Kidney tubule cell (primary cell): Measurements from ENCODE around the gene FHOD3.

Experiments
- DNase-seq: peaks from one replicate; pipeline ENCODE4 v3.0.0-alpha.2; 2018; ENCODE audit warnings: low spot score

Gene FHOD3

GRCh38 chr18:36481201-36481657, 183.7 kb downstream of the FHOD3 start:
- no peak for DNase-seq

GRCh38 chr18:36481935-36482334, 184.4 kb downstream of the FHOD3 start:
- DNase-seq = no peak

- no peak for DNase-seq
These were observed 187.1 kb downstream of the FHOD3 start for GRCh38 chr18:36484591-36484990.

- DNase-seq = peak; percentile 72
These were observed 188.3 kb downstream of the FHOD3 start for GRCh38 chr18:36485772-36486171.

GRCh38 chr18:36488131-36488530, 190.6 kb downstream of the FHOD3 start:
- no peak for DNase-seq

- no peak for DNase-seq
These were observed 193.4 kb downstream of the FHOD3 start for GRCh38 chr18:36490897-36491296.

GRCh38 chr18:36492604-36493329, 195.3 kb downstream of the FHOD3 start:
- peak; percentile 6 for DNase-seq

GRCh38 chr18:36493349-36494159, 196.0 kb downstream of the FHOD3 start:
- DNase-seq = peak; percentile 71

- no peak for DNase-seq
These were observed 196.6 kb downstream of the FHOD3 start for GRCh38 chr18:36494160-36494437.

- DNase-seq = peak; percentile 13
These were observed 198.5 kb downstream of the FHOD3 start for GRCh38 chr18:36496022-36496421.

GRCh38 chr18:36499938-36500337, 202.4 kb downstream of the FHOD3 start:
- peak; percentile 32 for DNase-seq

- DNase-seq = no peak
These were observed 203.6 kb downstream of the FHOD3 start for GRCh38 chr18:36501100-36501499.

- DNase-seq = no peak
These were observed 206.0 kb downstream of the FHOD3 start for GRCh38 chr18:36503477-36503876.

- DNase-seq = peak; percentile 9
These were observed 207.4 kb downstream of the FHOD3 start for GRCh38 chr18:36504928-36505327.

GRCh38 chr18:36505665-36506064, 208.2 kb downstream of the FHOD3 start:
- no peak for DNase-seq

- DNase-seq = no peak
These were observed 212.2 kb downstream of the FHOD3 start for GRCh38 chr18:36509646-36510197.

GRCh38 chr18:36511791-36512352, 214.4 kb downstream of the FHOD3 start:
- no peak for DNase-seq

GRCh38 chr18:36513556-36513955, 216.0 kb downstream of the FHOD3 start:
- DNase-seq = no peak

GRCh38 chr18:36514778-36515177, 217.3 kb downstream of the FHOD3 start:
- DNase-seq = no peak

GRCh38 chr18:36516258-36516657, 218.7 kb downstream of the FHOD3 start:
- no peak for DNase-seq

GRCh38 chr18:36516726-36517125, 219.2 kb downstream of the FHOD3 start:
- DNase-seq = no peak

- DNase-seq = peak; percentile 25
These were observed 221.3 kb downstream of the FHOD3 start for GRCh38 chr18:36518839-36519238.

GRCh38 chr18:36519358-36519757, 221.8 kb downstream of the FHOD3 start:
- peak; percentile 59 for DNase-seq
